H1 (cell line): Measurements from ENCODE around the gene TMC3. TPM values are rescaled to one million over a fixed set of nuclear protein-coding genes. Genes with fewer than 3 reads are reported as not detected.

Source experiments
- CTCF ChIA-PET: fragments of 300-600 bp; sonication (Branson Sonifier 250); formaldehyde crosslinking; loops from one replicate; lab custom pipeline; 2021; ENCODE audit not compliant: partially characterized antibody; lab: Charles Lee
- POLR2A ChIA-PET: fragments of 300-600 bp; sonication (Branson Sonifier 250); formaldehyde crosslinking; loops from one replicate; lab custom pipeline; 2021; ENCODE audit warnings: inconsistent platforms; ENCODE audit not compliant: partially characterized antibody; lab: Charles Lee
- DNase-seq, 2 experiments: peaks; one replicate each; pipeline versions ENCODE4 v3.0.0 to v3.0.0-alpha.2; 2010 to 2022; ENCODE audit warnings: low spot score in 2 of 2, low read depth in 1 of 2, mixed read lengths in 1 of 2
- FAIRE-seq: peaks from 2 replicates; lab custom pipeline; 2011; peaks lifted over from hg19 to GRCh38; lab: Jason Lieb, UNC
- H2AFZ ChIP-seq: 2 replicates; pipeline ENCODE4 v1.8.1; 2012; ENCODE audit warnings: low read length, inconsistent platforms
- H2AK5ac ChIP-seq: 2 replicates; pipeline ENCODE4 v1.6.1; 2013; ENCODE audit warnings: low read depth, low read length
- H2BK120ac ChIP-seq: replicated peaks from 2 replicates; pipeline ENCODE3; 2013; ENCODE audit warnings: low read depth, low read length, inconsistent platforms
- H2BK12ac ChIP-seq: 2 replicates; pipeline ENCODE4 v1.6.1; 2013; ENCODE audit warnings: low read depth, low read length
- H2BK15ac ChIP-seq: 2 replicates; pipeline ENCODE4 v1.6.1; 2013; ENCODE audit warnings: low read length
- H2BK20ac ChIP-seq: 2 replicates; pipeline ENCODE4 v1.6.1; 2013; ENCODE audit warnings: low read length
- H2BK5ac ChIP-seq: 2 replicates; pipeline ENCODE4 v1.6.1; 2013; ENCODE audit warnings: low read depth, low read length
- H3K14ac ChIP-seq: 2 replicates; pipeline ENCODE4 v1.6.1; 2013; ENCODE audit warnings: inconsistent platforms; ENCODE audit not compliant: insufficient read length
- H3K18ac ChIP-seq: 2 replicates; pipeline ENCODE4 v1.6.1; 2013; ENCODE audit warnings: low read length; ENCODE audit errors: extremely low read depth
- H3K23ac ChIP-seq: 2 replicates; pipeline ENCODE4 v1.6.1; 2013; ENCODE audit warnings: inconsistent platforms; ENCODE audit not compliant: insufficient read length
- H3K23me2 ChIP-seq: 2 replicates; pipeline ENCODE4 v1.6.1; 2013; ENCODE audit warnings: low read depth, low read length
- H3K27ac ChIP-seq: 2 replicates; pipeline ENCODE4 v1.6.1; 2011; ENCODE audit warnings: low read depth, low read length, inconsistent platforms
- H3K27me3 ChIP-seq, 4 experiments: replicated peaks in 1 of 4; 1 replicate in 1 of 4; 2 replicates in 3 of 4; pipeline versions ENCODE4 v1.6.1 to v1.8.1; 2011 to 2013; ENCODE audit warnings: low read length in 3 of 4, mild to moderate bottlenecking in 3 of 4, inconsistent platforms in 2 of 4, mixed read lengths in 2 of 4, moderate library complexity in 1 of 4; ENCODE audit not compliant: control insufficient read depth in 3 of 4, insufficient read depth in 3 of 4; ENCODE audit errors: extremely low read depth in 1 of 4
- H3K36me3 ChIP-seq, 4 experiments: 2 replicates each; pipeline versions ENCODE4 v1.6.1 to v1.8.1; 2011 to 2013; ENCODE audit warnings: mild to moderate bottlenecking in 4 of 4, low read length in 3 of 4, moderate library complexity in 2 of 4, control low read depth in 1 of 4, inconsistent platforms in 1 of 4; ENCODE audit not compliant: insufficient read depth in 4 of 4, control insufficient read depth in 2 of 4
- H3K4ac ChIP-seq: replicated peaks from 2 replicates; pipeline ENCODE3; 2013; ENCODE audit warnings: low read length, low read depth, mixed read lengths, inconsistent platforms; ENCODE audit not compliant: insufficient read length
- H3K4me1 ChIP-seq, 4 experiments: replicated peaks in 1 of 4; 1 replicate in 1 of 4; 2 replicates in 3 of 4; pipeline versions ENCODE4 v1.6.1 to v1.8.1; 2011 to 2013; ENCODE audit warnings: low read length in 3 of 4, inconsistent platforms in 2 of 4, mixed read lengths in 1 of 4; ENCODE audit not compliant: insufficient read depth in 4 of 4, control insufficient read depth in 3 of 4
- H3K4me2 ChIP-seq, 2 experiments: 2 replicates each; pipeline versions ENCODE4 v1.6.1 to v1.8.1; 2011 to 2013; ENCODE audit warnings: low read depth in 2 of 2, low read length in 2 of 2, control low read depth in 1 of 2, inconsistent platforms in 1 of 2, mild to moderate bottlenecking in 1 of 2; ENCODE audit not compliant: insufficient read depth in 1 of 2
- H3K4me3 ChIP-seq, 4 experiments: fragments of 200-600, 300-600 bp in 1 of 4; sonication (generic), shearing (Covaris generic), sonication (Bioruptor Twin) in 1 of 4; 2 replicates each; pipeline versions ENCODE4 v1.5.1 to v1.8.1; 2011 to 2016; ENCODE audit warnings: low read length in 4 of 4, low read depth in 3 of 4, control low read depth in 2 of 4, inconsistent platforms in 2 of 4, mild to moderate bottlenecking in 2 of 4, mixed read lengths in 1 of 4, moderate library complexity in 1 of 4; ENCODE audit not compliant: insufficient read depth in 2 of 4; ENCODE audit errors: extremely low read depth in 1 of 4
- H3K56ac ChIP-seq: replicated peaks from 2 replicates; pipeline ENCODE3; 2013; ENCODE audit warnings: low read depth, mild to moderate bottlenecking, mixed read lengths, low read length, inconsistent platforms; ENCODE audit not compliant: insufficient read length
- H3K79me1 ChIP-seq: 2 replicates; pipeline ENCODE4 v1.6.1; 2013; ENCODE audit warnings: low read depth, low read length, control low read depth
- H3K79me2 ChIP-seq, 2 experiments: 2 replicates each; pipeline versions ENCODE4 v1.6.1 to v1.8.1; 2012 to 2013; ENCODE audit warnings: low read length in 2 of 2, mild to moderate bottlenecking in 2 of 2, inconsistent platforms in 1 of 2; ENCODE audit not compliant: insufficient read depth in 2 of 2, control insufficient read depth in 1 of 2
- H3K9ac ChIP-seq, 4 experiments: replicated peaks in 1 of 4; 1 replicate in 1 of 4; 2 replicates in 3 of 4; pipeline versions ENCODE4 v1.6.1 to v1.8.1; 2011 to 2013; ENCODE audit warnings: low read depth in 3 of 4, low read length in 3 of 4, control low read depth in 2 of 4, mild to moderate bottlenecking in 2 of 4, moderate library complexity in 2 of 4, inconsistent platforms in 1 of 4; ENCODE audit errors: extremely low read depth in 1 of 4
- H3K9me3 ChIP-seq, 2 experiments: 2 replicates each; pipeline versions ENCODE4 v1.6.1 to v1.8.1; 2012 to 2013; ENCODE audit warnings: mild to moderate bottlenecking in 2 of 2, moderate library complexity in 2 of 2, control low read depth in 1 of 2, inconsistent platforms in 1 of 2, low read depth in 1 of 2, low read length in 1 of 2, mixed read lengths in 1 of 2; ENCODE audit not compliant: insufficient read depth in 2 of 2
- H4K20me1 ChIP-seq, 2 experiments: replicated peaks in 1 of 2; 2 replicates each; pipeline versions ENCODE3 to v1.8.1; 2011 to 2013; ENCODE audit warnings: inconsistent platforms in 2 of 2, low read length in 2 of 2, mild to moderate bottlenecking in 1 of 2; ENCODE audit not compliant: insufficient read depth in 2 of 2, control insufficient read depth in 1 of 2
- H4K5ac ChIP-seq: 2 replicates; pipeline ENCODE4 v1.6.1; 2013; ENCODE audit warnings: low read length, low read depth, mixed read lengths, inconsistent platforms; ENCODE audit not compliant: insufficient read length
- H4K8ac ChIP-seq: 2 replicates; pipeline ENCODE4 v1.8.0; 2013; ENCODE audit warnings: mild to moderate bottlenecking, moderate library complexity, low read length, inconsistent platforms; ENCODE audit not compliant: insufficient read depth; ENCODE audit errors: extremely low read depth
- H4K91ac ChIP-seq: replicated peaks from 2 replicates; pipeline ENCODE3; 2013; ENCODE audit warnings: low read length, mixed read lengths, inconsistent platforms; ENCODE audit not compliant: insufficient read length
- BACH1 ChIP-seq: IDR thresholded peaks from 2 replicates; pipeline ENCODE4 v1.6.1; 2012; ENCODE audit warnings: low read length, improper control_type of control experiment
- CREB1 ChIP-seq: IDR thresholded peaks from 2 replicates; pipeline ENCODE4 v1.6.1; 2012; ENCODE audit warnings: inconsistent platforms
- GTF2F1 ChIP-seq: IDR thresholded peaks from 2 replicates; pipeline ENCODE4 v1.6.1; 2012; ENCODE audit warnings: low read depth, low read length, improper control_type of control experiment, borderline replicate concordance
- NRF1 ChIP-seq: IDR thresholded peaks from 2 replicates; pipeline ENCODE4 v1.6.1; 2011; ENCODE audit warnings: mild to moderate bottlenecking, low read depth, low read length, improper control_type of control experiment
- RBBP5 ChIP-seq: IDR thresholded peaks from 2 replicates; pipeline ENCODE4 v1.7.1; 2012; ENCODE audit warnings: low read depth, mild to moderate bottlenecking, inconsistent platforms, low read length, moderate library complexity, borderline replicate concordance
- SIN3A ChIP-seq, 2 experiments: IDR thresholded peaks in 1 of 2; conservative IDR thresholded peaks in 1 of 2; 2 replicates each; pipeline ENCODE4 v1.6.1; 2011 to 2012; ENCODE audit warnings: low read length in 2 of 2, improper control_type of control experiment in 1 of 2, low read depth in 1 of 2, mild to moderate bottlenecking in 1 of 2
- SIRT6 ChIP-seq: IDR thresholded peaks from one replicate; pipeline ENCODE4 v1.7.1; 2012; ENCODE audit warnings: low read length, inconsistent platforms
- TEAD4 ChIP-seq: IDR thresholded peaks from 2 replicates; pipeline ENCODE4 v1.6.1; 2012; ENCODE audit warnings: low read depth, low read length, inconsistent platforms, mixed read lengths
- WGBS, 2 experiments: shearing (Covaris generic) in 1 of 2; methylation state at CpG; one replicate each; pipeline versions ENCODE4 v1.1.6 to v1.1.7; 2013 to 2015; ENCODE audit warnings: low lambda C conversion rate in 2 of 2, mixed read lengths in 2 of 2, inconsistent platforms in 1 of 2, low coverage in 1 of 2, missing lambda C conversion rate in 1 of 2; ENCODE audit not compliant: insufficient replicate concordance in 2 of 2, insufficient coverage in 1 of 2, insufficient read length in 1 of 2; ENCODE audit errors: extremely low coverage in 1 of 2, missing lambda C conversion rate in 1 of 2; 5-methylcytosine and 5-hydroxymethylcytosine counted together
- polyA plus RNA-seq, 7 experiments: library from polyadenylated mRNA; depleted of rRNA in 3 of 7; stranded (reverse) in 5 of 7; unstranded in 2 of 7; fragments of >200 nt in 5 of 7; fragments of 200-250 nt in 2 of 7; gene quantifications; 1 replicate in 5 of 7; 2 replicates in 1 of 7; 4 replicates in 1 of 7; pipeline versions ENCODE4 v1.2.1 to v1.2.3, GENCODE V29; 2011 to 2013; ENCODE audit warnings: missing spikeins in 2 of 7, mixed read lengths in 2 of 7
- total RNA-seq: library from RNA; stranded (reverse); fragmentation: NEBNext Ultra II Directional; extraction: Animal tissue kit (Norgen Biotek cat#: 25700); gene quantifications from 2 replicates; pipeline ENCODE4 v1.2.1, GENCODE V29; 2021

TMC3 gene
- total and polyA plus RNA-seq, 2 of the 8 experiments (the other 6 are each of a cell fraction or from before 2014, with no cell fraction given) = not detected

- 98% methylated on average over 5 of the region's 5 CpGs; no CpG with 5 or more reads in 1 of the 2 experiments for WGBS, 2 experiments
- ChIA-PET CTCF (interaction anchor here (0.7 to 6.3 kb wide), 25 partner anchors 9 to 200 kb away, joined by 3 to 34 read pairs (median 3); partner anchors contain the start of genes STARD5 and TMC3), POLR2A (no interaction called here)
- no peaks in the 10 kb centered on the region for H3K79me1 ChIP-seq
- H3K36me3 ChIP-seq = no peaks in the 10 kb centered on the region
- H2BK5ac ChIP-seq = no peak overlapping the region
- no peaks in the 10 kb centered on the region for H3K9me3 ChIP-seq
- no peak for DNase-seq
- H2BK120ac ChIP-seq = no peak overlapping the region
- no peak overlapping the region for H4K5ac ChIP-seq
- H3K23me2 ChIP-seq = no peaks in the 10 kb centered on the region
- H3K4me2 ChIP-seq = no peak overlapping the region
- H3K27ac ChIP-seq = no peak overlapping the region
- no peaks in the 10 kb centered on the region for H4K20me1 ChIP-seq
- no peak overlapping the region for H3K23ac ChIP-seq
- no peak overlapping the region for H3K56ac ChIP-seq
- no peak overlapping the region for H4K8ac ChIP-seq
- no peak for FAIRE-seq
- peaks cover 0 to 4% (median 2%) of the 10 kb centered on the region in 4 experiments; a peak in 2 of 7 replicates for H3K4me1 ChIP-seq
- H2BK12ac ChIP-seq = no peak overlapping the region
- H2BK15ac ChIP-seq = no peak overlapping the region
- no peak overlapping the region for H3K4me3 ChIP-seq
- no peak overlapping the region for H4K91ac ChIP-seq
- H2BK20ac ChIP-seq = no peak overlapping the region
- no peaks in the 10 kb centered on the region for H3K79me2 ChIP-seq
- H2AK5ac ChIP-seq = no peak overlapping the region
- no peaks in the 10 kb centered on the region for H3K27me3 ChIP-seq
- no peak overlapping the region for H2AFZ ChIP-seq
- H3K14ac ChIP-seq = no peak overlapping the region
- no peak overlapping the region for H3K18ac ChIP-seq
- H3K4ac ChIP-seq = no peak overlapping the region
- no peak overlapping the region for H3K9ac ChIP-seq
- TF ChIP-seq SIRT6 = no peak
- TF ChIP-seq CREB1 = no peak
- TF ChIP-seq NRF1 = no peak
- TF ChIP-seq TEAD4 = no peak
- no peak for TF ChIP-seq GTF2F1
- TF ChIP-seq RBBP5 = no peak
- TF ChIP-seq SIN3A (conservative IDR thresholded peaks at IDR 0.05 in 1 of 2, IDR thresholded peaks at IDR 0.05 in 1 of 2; ENCODE audit: low read depth in 1 of 2, low read length in 2 of 2) = no peak
- no peak for TF ChIP-seq BACH1
Observed at GRCh38 chr15:81356252-81356651, 17.8 kb downstream of the TMC3 start.
